Measurements from ENCODE around the gene SLCO1B1.
A peak's percentile ranks its signal among the peaks of the same experiment; 100 is the strongest.

Gene SLCO1B1

DNA sequence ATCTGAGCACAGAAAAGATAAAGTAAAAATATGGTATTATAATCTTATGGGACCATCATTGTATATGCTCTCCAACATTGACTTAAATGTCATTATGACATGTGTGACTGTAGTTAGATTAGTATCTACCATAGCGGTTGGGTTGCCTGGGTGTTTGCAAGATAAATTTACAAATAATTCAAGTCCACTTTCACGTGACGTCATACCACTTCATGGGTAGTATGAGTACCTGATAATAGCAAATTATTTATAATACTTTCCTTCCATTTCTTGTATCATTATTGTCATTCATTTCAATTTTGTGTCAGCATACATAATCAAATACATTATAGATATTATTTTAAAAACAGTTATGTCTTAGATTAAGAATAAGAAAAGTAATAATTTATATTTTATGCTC, 20.2 kb downstream of the SLCO1B1 start:
- H2BK5ac ChIP-seq (ENCODE audit: low read depth, low read length, poor library complexity, severe bottlenecking) = no peak overlapping the region
- no peaks in the 10 kb centered on the region for H3K4me1 ChIP-seq (ENCODE audit: control insufficient read depth, insufficient read depth, low read depth, low read length)
- no peak overlapping the region for H2BK15ac ChIP-seq (ENCODE audit: low read depth, poor library complexity, severe bottlenecking)
- H4K8ac ChIP-seq (ENCODE audit: low read length) = no peak overlapping the region
- H3K23ac ChIP-seq (ENCODE audit: low read length in 2 of 2) = no peak overlapping the region
- H2AK5ac ChIP-seq (ENCODE audit: low read length, severe bottlenecking) = no peak overlapping the region
- H2AFZ ChIP-seq (ENCODE audit: low read depth, low read length) = no peak overlapping the region
- no CpG with 5 or more reads among the region's 3 CpGs for WGBS
- no peak overlapping the region for H2BK12ac ChIP-seq (ENCODE audit: low read length in 2 of 2)
- no peaks in the 10 kb centered on the region for H3K79me1 ChIP-seq (replicated peaks; ENCODE audit: low read length, poor library complexity, severe bottlenecking)
- H3K14ac ChIP-seq (ENCODE audit: low read length in 2 of 2) = no peak overlapping the region
- no peak overlapping the region for H2BK120ac ChIP-seq (ENCODE audit: low read depth, low read length)
- no peak overlapping the region for H3K4me2 ChIP-seq (ENCODE audit: low read length, poor library complexity, severe bottlenecking)
- no peak overlapping the region for H3K27ac ChIP-seq (ENCODE audit: low read length, poor library complexity, severe bottlenecking)
- H3K4ac ChIP-seq (ENCODE audit: low read depth in 1 of 2, low read length in 2 of 2) = no peak overlapping the region
- no peaks in the 10 kb centered on the region for H3K9me3 ChIP-seq (ENCODE audit: control insufficient read depth, low read length)
- H3K27me3 ChIP-seq (ENCODE audit: control insufficient read depth in 1 of 2, insufficient read depth in 1 of 2, low read length in 2 of 2) = no peaks in the 10 kb centered on the region
- no peak for DNase-seq
- H3K36me3 ChIP-seq (ENCODE audit: control insufficient read depth in 1 of 2, insufficient read depth in 2 of 2, low read depth in 1 of 2, low read length in 2 of 2) = no peaks in the 10 kb centered on the region
- no peak overlapping the region for H3K18ac ChIP-seq (ENCODE audit: low read depth in 1 of 2, low read length in 2 of 2)
- H4K91ac ChIP-seq (ENCODE audit: low read length) = no peak overlapping the region
- no peak overlapping the region for H3K9ac ChIP-seq (ENCODE audit: low read length)
- H3K4me3 ChIP-seq (ENCODE audit: insufficient read depth in 1 of 2, low read depth in 1 of 2, low read length in 2 of 2) = no peak overlapping the region

DNA sequence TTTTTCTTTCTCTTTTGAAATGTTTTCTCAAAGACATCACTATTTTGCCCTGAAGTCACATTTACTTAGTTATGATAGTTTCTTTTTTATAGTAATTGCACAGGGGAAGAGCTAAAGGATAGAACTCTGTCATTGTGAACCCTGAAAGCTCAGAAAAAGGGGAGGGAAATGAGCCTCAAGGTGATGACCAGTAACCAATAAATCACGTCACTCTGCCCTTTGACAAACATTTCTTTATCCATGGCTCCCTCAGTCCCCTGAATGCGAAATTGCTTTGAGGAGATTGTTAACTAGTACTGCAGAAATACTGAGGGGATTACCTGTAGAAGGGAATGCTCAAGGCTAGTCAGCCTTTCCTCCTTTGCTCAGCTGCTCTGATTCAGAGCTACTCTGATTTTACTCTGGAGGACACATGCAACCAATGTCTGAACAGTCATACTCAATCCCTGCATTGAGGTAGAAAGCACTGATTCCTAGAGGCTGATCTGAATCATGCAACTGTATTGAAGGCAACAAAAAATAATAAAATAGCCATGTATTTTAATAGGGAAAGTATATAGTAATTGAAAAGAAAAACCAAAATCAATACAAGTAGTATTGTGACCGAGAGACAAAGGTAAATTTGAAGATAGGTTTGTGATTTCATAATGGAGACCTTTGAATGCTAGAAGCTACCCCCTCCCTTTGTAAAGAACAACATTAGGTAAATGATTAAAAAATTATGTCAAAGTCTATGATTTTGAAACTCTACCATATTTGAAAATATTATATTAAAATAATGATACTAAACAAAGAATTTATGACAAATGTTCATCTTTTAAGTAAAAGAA, 24.7 kb downstream of the SLCO1B1 start:
- no peak overlapping the region for H2AK5ac ChIP-seq (ENCODE audit: low read length, severe bottlenecking)
- H3K9ac ChIP-seq (ENCODE audit: low read length) = no peak overlapping the region
- no peak overlapping the region for H2BK12ac ChIP-seq (ENCODE audit: low read length in 2 of 2)
- no peak overlapping the region for H2BK15ac ChIP-seq (ENCODE audit: low read depth, poor library complexity, severe bottlenecking)
- no peak overlapping the region for H2AFZ ChIP-seq (ENCODE audit: low read depth, low read length)
- H3K4me2 ChIP-seq (ENCODE audit: low read length, poor library complexity, severe bottlenecking) = no peak overlapping the region
- no peak overlapping the region for H2BK5ac ChIP-seq (ENCODE audit: low read depth, low read length, poor library complexity, severe bottlenecking)
- H3K4me1 ChIP-seq (ENCODE audit: control insufficient read depth, insufficient read depth, low read depth, low read length) = no peaks in the 10 kb centered on the region
- no peak overlapping the region for H3K18ac ChIP-seq (ENCODE audit: low read depth in 1 of 2, low read length in 2 of 2)
- no CpG with 5 or more reads among the region's 3 CpGs for WGBS
- H4K91ac ChIP-seq (ENCODE audit: low read length) = no peak overlapping the region
- H3K27ac ChIP-seq (ENCODE audit: low read length, poor library complexity, severe bottlenecking) = no peak overlapping the region
- no peaks in the 10 kb centered on the region for H3K9me3 ChIP-seq (ENCODE audit: control insufficient read depth, low read length)
- H3K79me1 ChIP-seq (replicated peaks; ENCODE audit: low read length, poor library complexity, severe bottlenecking) = no peaks in the 10 kb centered on the region
- no peak overlapping the region for H3K4ac ChIP-seq (ENCODE audit: low read depth in 1 of 2, low read length in 2 of 2)
- no peaks in the 10 kb centered on the region for H3K36me3 ChIP-seq (ENCODE audit: control insufficient read depth in 1 of 2, insufficient read depth in 2 of 2, low read depth in 1 of 2, low read length in 2 of 2)
- H3K23ac ChIP-seq (ENCODE audit: low read length in 2 of 2) = no peak overlapping the region
- no peak overlapping the region for H2BK120ac ChIP-seq (ENCODE audit: low read depth, low read length)
- no peaks in the 10 kb centered on the region for H3K27me3 ChIP-seq (ENCODE audit: control insufficient read depth in 1 of 2, insufficient read depth in 1 of 2, low read length in 2 of 2)
- H3K14ac ChIP-seq (ENCODE audit: low read length in 2 of 2) = no peak overlapping the region
- H3K4me3 ChIP-seq (ENCODE audit: insufficient read depth in 1 of 2, low read depth in 1 of 2, low read length in 2 of 2) = no peak overlapping the region
- DNase-seq = no peak
- H4K8ac ChIP-seq (ENCODE audit: low read length) = no peak overlapping the region

DNA sequence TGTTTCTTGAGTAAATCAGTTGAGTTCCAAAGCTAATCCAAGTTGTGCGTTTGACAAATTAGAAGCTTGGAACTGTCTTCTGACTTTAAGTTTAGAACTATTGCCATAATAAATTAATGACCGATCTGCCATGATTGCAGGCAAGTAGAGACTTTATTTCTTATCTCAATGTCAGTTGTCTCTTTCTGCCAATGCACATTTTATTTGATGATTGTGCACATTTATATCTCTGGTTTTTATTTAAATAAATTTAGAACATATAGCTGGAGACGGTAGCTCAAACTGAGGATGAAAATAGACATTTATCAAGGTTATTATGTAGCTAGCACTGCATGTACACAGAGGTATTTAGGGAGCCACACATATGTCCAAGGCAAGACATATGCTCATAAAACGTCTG, 34.1 kb downstream of the SLCO1B1 start:
- Histone ChIP-seq H3K4ac (ENCODE audit: low read depth in 1 of 2, low read length in 2 of 2) (no peak overlapping the region), H3K14ac (ENCODE audit: low read length in 2 of 2) (no peak overlapping the region), H2AFZ (ENCODE audit: low read depth, low read length) (no peak overlapping the region), H3K4me1 (ENCODE audit: control insufficient read depth, insufficient read depth, low read depth, low read length) (no peaks in the 10 kb centered on the region), H2BK12ac (ENCODE audit: low read length in 2 of 2) (no peak overlapping the region), H3K23ac (ENCODE audit: low read length in 2 of 2) (no peak overlapping the region), H2BK15ac (ENCODE audit: low read depth, poor library complexity, severe bottlenecking) (no peak overlapping the region), H2BK5ac (ENCODE audit: low read depth, low read length, poor library complexity, severe bottlenecking) (no peak overlapping the region), H3K9me3 (ENCODE audit: control insufficient read depth, low read length) (no peaks in the 10 kb centered on the region), H3K4me3 (ENCODE audit: insufficient read depth in 1 of 2, low read depth in 1 of 2, low read length in 2 of 2) (no peak overlapping the region), H3K9ac (ENCODE audit: low read length) (no peak overlapping the region), H3K27me3 (ENCODE audit: control insufficient read depth in 1 of 2, insufficient read depth in 1 of 2, low read length in 2 of 2) (no peaks in the 10 kb centered on the region), H4K91ac (ENCODE audit: low read length) (no peak overlapping the region), H2BK120ac (ENCODE audit: low read depth, low read length) (no peak overlapping the region), H3K79me1 (replicated peaks; ENCODE audit: low read length, poor library complexity, severe bottlenecking) (no peaks in the 10 kb centered on the region), H3K18ac (ENCODE audit: low read depth in 1 of 2, low read length in 2 of 2) (no peak overlapping the region), H3K27ac (ENCODE audit: low read length, poor library complexity, severe bottlenecking) (no peak overlapping the region), H4K8ac (ENCODE audit: low read length) (no peak overlapping the region), H2AK5ac (ENCODE audit: low read length, severe bottlenecking) (no peak overlapping the region), H3K4me2 (ENCODE audit: low read length, poor library complexity, severe bottlenecking) (no peak overlapping the region), H3K36me3 (ENCODE audit: control insufficient read depth in 1 of 2, insufficient read depth in 2 of 2, low read depth in 1 of 2, low read length in 2 of 2) (no peaks in the 10 kb centered on the region)
- WGBS = 100% methylated on average over 2 of the region's 4 CpGs
- DNase-seq = no peak

- no peak overlapping the region for H2AFZ ChIP-seq (ENCODE audit: low read depth, low read length)
- no peak overlapping the region for H3K18ac ChIP-seq (ENCODE audit: low read depth in 1 of 2, low read length in 2 of 2)
- DNase-seq = peak; percentile 49
- H3K4ac ChIP-seq (ENCODE audit: low read depth in 1 of 2, low read length in 2 of 2) = no peak overlapping the region
- H3K4me1 ChIP-seq (ENCODE audit: control insufficient read depth, insufficient read depth, low read depth, low read length) = no peaks in the 10 kb centered on the region
- H3K27me3 ChIP-seq (ENCODE audit: control insufficient read depth in 1 of 2, insufficient read depth in 1 of 2, low read length in 2 of 2) = no peaks in the 10 kb centered on the region
- H2BK5ac ChIP-seq (ENCODE audit: low read depth, low read length, poor library complexity, severe bottlenecking) = no peak overlapping the region
- H4K91ac ChIP-seq (ENCODE audit: low read length) = no peak overlapping the region
- H3K27ac ChIP-seq (ENCODE audit: low read length, poor library complexity, severe bottlenecking) = no peak overlapping the region
- no peak overlapping the region for H3K14ac ChIP-seq (ENCODE audit: low read length in 2 of 2)
- H4K8ac ChIP-seq (ENCODE audit: low read length) = no peak overlapping the region
- no peak overlapping the region for H2BK15ac ChIP-seq (ENCODE audit: low read depth, poor library complexity, severe bottlenecking)
- no peak overlapping the region for H2BK120ac ChIP-seq (ENCODE audit: low read depth, low read length)
- WGBS = 29% methylated on average over 3 of the region's 3 CpGs
- H2AK5ac ChIP-seq (ENCODE audit: low read length, severe bottlenecking) = no peak overlapping the region
- no peaks in the 10 kb centered on the region for H3K36me3 ChIP-seq (ENCODE audit: control insufficient read depth in 1 of 2, insufficient read depth in 2 of 2, low read depth in 1 of 2, low read length in 2 of 2)
- no peak overlapping the region for H3K9ac ChIP-seq (ENCODE audit: low read length)
- H3K23ac ChIP-seq (ENCODE audit: low read length in 2 of 2) = no peak overlapping the region
- H3K4me2 ChIP-seq (ENCODE audit: low read length, poor library complexity, severe bottlenecking) = no peak overlapping the region
- no peaks in the 10 kb centered on the region for H3K9me3 ChIP-seq (ENCODE audit: control insufficient read depth, low read length)
- no peaks in the 10 kb centered on the region for H3K79me1 ChIP-seq (replicated peaks; ENCODE audit: low read length, poor library complexity, severe bottlenecking)
- H3K4me3 ChIP-seq (ENCODE audit: insufficient read depth in 1 of 2, low read depth in 1 of 2, low read length in 2 of 2) = no peak overlapping the region
- no peak overlapping the region for H2BK12ac ChIP-seq (ENCODE audit: low read length in 2 of 2)
Observed at GRCh38 chr12:21169878-21170472, 39.0 kb downstream of the SLCO1B1 start.
